ENCODE results near the gene SPEF1.

The SPEF1 gene

GRCh38 chr20:3803289-3803688 is 22.0 kb upstream of the SPEF1 start:
- Histone ChIP-seq H3K79me2 (ENCODE audit: insufficient read depth, low read depth) (no peaks in the 10 kb centered on the region), H3K4me2 (no peak overlapping the region), H3K9ac (no peak overlapping the region), H3K36me3 (ENCODE audit: insufficient read depth) (no peaks in the 10 kb centered on the region), H3K27me3 (ENCODE audit: insufficient read depth, low read depth) (no peaks in the 10 kb centered on the region), H4K20me1 (ENCODE audit: insufficient read depth) (no peaks in the 10 kb centered on the region), H3K4me1 (ENCODE audit: low read depth, poor library complexity, severe bottlenecking) (peaks cover 17% of the 10 kb centered on the region), H3K4me3 (IDR thresholded peaks at IDR 0.05; ENCODE audit: insufficient read depth, low read depth, low read length) (no peak overlapping the region), H3K27ac (no peak overlapping the region), H2AFZ (ENCODE audit: low read depth) (no peak overlapping the region)
- TF ChIP-seq CTCF (conservative IDR thresholded peaks at IDR 0.05; ENCODE audit: low read depth, low read length) = no peak

- no peaks in the 10 kb centered on the region for H4K20me1 ChIP-seq (ENCODE audit: insufficient read depth)
- H3K36me3 ChIP-seq (ENCODE audit: insufficient read depth) = no peaks in the 10 kb centered on the region
- no peak overlapping the region for H2AFZ ChIP-seq (ENCODE audit: low read depth)
- no peak for TF ChIP-seq CTCF (conservative IDR thresholded peaks at IDR 0.05; ENCODE audit: low read depth, low read length)
- no peaks in the 10 kb centered on the region for H3K27me3 ChIP-seq (ENCODE audit: insufficient read depth, low read depth)
- no peaks in the 10 kb centered on the region for H3K79me2 ChIP-seq (ENCODE audit: insufficient read depth, low read depth)
- no peak overlapping the region for H3K4me2 ChIP-seq
- H3K27ac ChIP-seq = no peak overlapping the region
- no peak overlapping the region for H3K4me3 ChIP-seq (IDR thresholded peaks at IDR 0.05; ENCODE audit: insufficient read depth, low read depth, low read length)
- H3K9ac ChIP-seq = no peak overlapping the region
- peaks cover 18% of the 10 kb centered on the region for H3K4me1 ChIP-seq (ENCODE audit: low read depth, poor library complexity, severe bottlenecking)
Observed at GRCh38 chr20:3802524-3803239, 21.4 kb upstream of the SPEF1 start.

- Histone ChIP-seq H4K20me1 (ENCODE audit: insufficient read depth) (no peaks in the 10 kb centered on the region), H3K4me2 (no peak overlapping the region), H3K27me3 (ENCODE audit: insufficient read depth, low read depth) (no peaks in the 10 kb centered on the region), H3K4me1 (ENCODE audit: low read depth, poor library complexity, severe bottlenecking) (peaks cover 18% of the 10 kb centered on the region), H3K4me3 (IDR thresholded peaks at IDR 0.05; ENCODE audit: insufficient read depth, low read depth, low read length) (no peak overlapping the region), H3K9ac (no peak overlapping the region), H3K36me3 (ENCODE audit: insufficient read depth) (no peaks in the 10 kb centered on the region), H2AFZ (ENCODE audit: low read depth) (no peak overlapping the region), H3K79me2 (ENCODE audit: insufficient read depth, low read depth) (peaks cover 4% of the 10 kb centered on the region; the same call in 1 of the 2 replicates), H3K27ac (no peak overlapping the region)
- no peak for TF ChIP-seq CTCF (conservative IDR thresholded peaks at IDR 0.05; ENCODE audit: low read depth, low read length)
Observed at GRCh38 chr20:3801846-3802245, 20.6 kb upstream of the SPEF1 start.

- Histone ChIP-seq H3K27ac (no peak overlapping the region), H3K9ac (no peak overlapping the region), H3K4me2 (no peak overlapping the region), H4K20me1 (ENCODE audit: insufficient read depth) (no peaks in the 10 kb centered on the region), H3K79me2 (ENCODE audit: insufficient read depth, low read depth) (peaks cover 7% of the 10 kb centered on the region; the same call in 1 of the 2 replicates), H3K4me1 (ENCODE audit: low read depth, poor library complexity, severe bottlenecking) (peaks cover 18% of the 10 kb centered on the region), H3K27me3 (ENCODE audit: insufficient read depth, low read depth) (no peaks in the 10 kb centered on the region), H2AFZ (ENCODE audit: low read depth) (no peak overlapping the region), H3K4me3 (IDR thresholded peaks at IDR 0.05; ENCODE audit: insufficient read depth, low read depth, low read length) (no peak overlapping the region), H3K36me3 (ENCODE audit: insufficient read depth) (no peaks in the 10 kb centered on the region)
- no peak for TF ChIP-seq CTCF (conservative IDR thresholded peaks at IDR 0.05; ENCODE audit: low read depth, low read length)
Observed at GRCh38 chr20:3801299-3801698, 20.1 kb upstream of the SPEF1 start.
